Measurements from ENCODE around the gene UQCRC2. TPM values are rescaled to one million over a fixed set of nuclear protein-coding genes. Genes with fewer than 3 reads are reported as not detected.

UQCRC2 gene
- total RNA-seq, 1 experiment from 2014 or later: 249 TPM

DNA sequence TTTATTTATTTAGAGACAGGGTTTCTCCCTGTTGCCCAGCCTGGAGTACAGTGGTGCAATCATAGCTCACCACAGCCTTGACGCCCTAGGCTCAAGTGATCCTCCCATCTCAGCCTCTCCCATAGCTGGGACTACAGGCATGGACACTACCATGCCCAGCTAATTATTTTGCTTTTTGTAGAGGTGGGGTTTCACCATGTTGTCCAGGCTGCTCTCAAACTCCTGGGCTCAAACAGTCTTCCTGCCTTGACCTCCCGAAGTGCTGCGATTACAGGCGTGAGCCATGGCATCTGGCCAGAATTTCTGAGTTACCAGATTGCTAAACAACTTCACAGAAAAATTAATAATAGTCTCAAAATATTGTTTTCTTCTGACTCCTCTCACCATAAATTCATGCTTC, 76.5 kb downstream of the UQCRC2 start:
- H3K9me3 ChIP-seq (ENCODE audit: control insufficient read depth in 1 of 2, insufficient read depth in 1 of 2, low read depth in 1 of 2, low read length in 2 of 2): no peaks in the 10 kb centered on the region
- DNase-seq (ENCODE audit: low read depth, low spot score): no peak
- BruUV-seq (replicated peaks): no TSS peak
- H3K27me3 ChIP-seq (ENCODE audit: insufficient read depth, low read length): no peaks in the 10 kb centered on the region
- H3K79me2 ChIP-seq (ENCODE audit: insufficient read depth, low read length): peaks cover 94% of the 10 kb centered on the region
- H3K4me2 ChIP-seq (ENCODE audit: low read length): peak overlapping the region; percentile 64
- no peak overlapping the region for H3K4me3 ChIP-seq (replicated peaks in 1 of 2; ENCODE audit: low read depth in 1 of 2, low read length in 2 of 2)
- no peaks in the 10 kb centered on the region for H4K20me1 ChIP-seq (ENCODE audit: insufficient read depth)
- peak overlapping the region; percentile 72 for H3K27ac ChIP-seq (ENCODE audit: low read depth, low read length)
- no peaks in the 10 kb centered on the region for H3K36me3 ChIP-seq (ENCODE audit: control insufficient read depth in 1 of 2, insufficient read depth in 2 of 2, low read length in 2 of 2)
- H2AFZ ChIP-seq (ENCODE audit: low read depth, low read length, poor library complexity, severe bottlenecking): no peak overlapping the region
- no peak; the same call in 1 of the 2 replicates for ATAC-seq
- ChIA-PET CTCF (interaction anchor here (0.7 kb wide), 1 partner anchor 48 kb away, joined by 3 read pairs; no protein-coding TSS in a partner anchor), RAD21 (ENCODE audit: low non-redundant PET in 1 of 2, low total read pairs in 2 of 2, uncharacterized antibody in 2 of 2, unreplicated experiment in 2 of 2) (interaction anchor here in 1 of 2 experiments (0.6 kb wide), 1 partner anchor 161 kb away, joined by 3 read pairs; no protein-coding TSS in a partner anchor), POLR2A (interaction anchor here (1.2 kb wide), 1 partner anchor 7 kb away, joined by 3 read pairs; no protein-coding TSS in a partner anchor)
- H3K9me2 ChIP-seq (ENCODE audit: insufficient read depth): no peaks in the 10 kb centered on the region
- TF ChIP-seq POLR2A (IDR thresholded peaks at IDR 0.05; ENCODE audit: borderline replicate concordance, extremely low read depth, insufficient read depth, insufficient read length) (no peak), EGR1 (IDR thresholded peaks at IDR 0.05; ENCODE audit: low read depth) (no peak), RAD21 (IDR thresholded peaks at IDR 0.05; ENCODE audit: low read depth) (no peak), SIN3A (IDR thresholded peaks at IDR 0.05; ENCODE audit: low read depth) (no peak)
- TF ChIP-seq, protein P1, sequence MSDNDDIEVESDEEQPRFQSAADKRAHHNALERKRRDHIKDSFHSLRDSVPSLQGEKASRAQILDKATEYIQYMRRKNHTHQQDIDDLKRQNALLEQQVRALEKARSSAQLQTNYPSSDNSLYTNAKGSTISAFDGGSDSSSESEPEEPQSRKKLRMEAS (IDR thresholded peaks at IDR 0.05): no peak
- TF ChIP-seq, protein P2, sequence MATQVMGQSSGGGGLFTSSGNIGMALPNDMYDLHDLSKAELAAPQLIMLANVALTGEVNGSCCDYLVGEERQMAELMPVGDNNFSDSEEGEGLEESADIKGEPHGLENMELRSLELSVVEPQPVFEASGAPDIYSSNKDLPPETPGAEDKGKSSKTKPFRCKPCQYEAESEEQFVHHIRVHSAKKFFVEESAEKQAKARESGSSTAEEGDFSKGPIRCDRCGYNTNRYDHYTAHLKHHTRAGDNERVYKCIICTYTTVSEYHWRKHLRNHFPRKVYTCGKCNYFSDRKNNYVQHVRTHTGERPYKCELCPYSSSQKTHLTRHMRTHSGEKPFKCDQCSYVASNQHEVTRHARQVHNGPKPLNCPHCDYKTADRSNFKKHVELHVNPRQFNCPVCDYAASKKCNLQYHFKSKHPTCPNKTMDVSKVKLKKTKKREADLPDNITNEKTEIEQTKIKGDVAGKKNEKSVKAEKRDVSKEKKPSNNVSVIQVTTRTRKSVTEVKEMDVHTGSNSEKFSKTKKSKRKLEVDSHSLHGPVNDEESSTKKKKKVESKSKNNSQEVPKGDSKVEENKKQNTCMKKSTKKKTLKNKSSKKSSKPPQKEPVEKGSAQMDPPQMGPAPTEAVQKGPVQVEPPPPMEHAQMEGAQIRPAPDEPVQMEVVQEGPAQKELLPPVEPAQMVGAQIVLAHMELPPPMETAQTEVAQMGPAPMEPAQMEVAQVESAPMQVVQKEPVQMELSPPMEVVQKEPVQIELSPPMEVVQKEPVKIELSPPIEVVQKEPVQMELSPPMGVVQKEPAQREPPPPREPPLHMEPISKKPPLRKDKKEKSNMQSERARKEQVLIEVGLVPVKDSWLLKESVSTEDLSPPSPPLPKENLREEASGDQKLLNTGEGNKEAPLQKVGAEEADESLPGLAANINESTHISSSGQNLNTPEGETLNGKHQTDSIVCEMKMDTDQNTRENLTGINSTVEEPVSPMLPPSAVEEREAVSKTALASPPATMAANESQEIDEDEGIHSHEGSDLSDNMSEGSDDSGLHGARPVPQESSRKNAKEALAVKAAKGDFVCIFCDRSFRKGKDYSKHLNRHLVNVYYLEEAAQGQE (IDR thresholded peaks at IDR 0.05; ENCODE audit: low read depth): no peak
- TF ChIP-seq, protein P3, sequence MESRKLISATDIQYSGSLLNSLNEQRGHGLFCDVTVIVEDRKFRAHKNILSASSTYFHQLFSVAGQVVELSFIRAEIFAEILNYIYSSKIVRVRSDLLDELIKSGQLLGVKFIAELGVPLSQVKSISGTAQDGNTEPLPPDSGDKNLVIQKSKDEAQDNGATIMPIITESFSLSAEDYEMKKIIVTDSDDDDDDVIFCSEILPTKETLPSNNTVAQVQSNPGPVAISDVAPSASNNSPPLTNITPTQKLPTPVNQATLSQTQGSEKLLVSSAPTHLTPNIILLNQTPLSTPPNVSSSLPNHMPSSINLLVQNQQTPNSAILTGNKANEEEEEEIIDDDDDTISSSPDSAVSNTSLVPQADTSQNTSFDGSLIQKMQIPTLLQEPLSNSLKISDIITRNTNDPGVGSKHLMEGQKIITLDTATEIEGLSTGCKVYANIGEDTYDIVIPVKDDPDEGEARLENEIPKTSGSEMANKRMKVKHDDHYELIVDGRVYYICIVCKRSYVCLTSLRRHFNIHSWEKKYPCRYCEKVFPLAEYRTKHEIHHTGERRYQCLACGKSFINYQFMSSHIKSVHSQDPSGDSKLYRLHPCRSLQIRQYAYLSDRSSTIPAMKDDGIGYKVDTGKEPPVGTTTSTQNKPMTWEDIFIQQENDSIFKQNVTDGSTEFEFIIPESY (IDR thresholded peaks at IDR 0.05; ENCODE audit: extremely low read depth, insufficient replicate concordance, low read length): no peak
- H3K9ac ChIP-seq (ENCODE audit: low read length): peak overlapping the region; percentile 51
- peaks cover 69 to 73% of the 10 kb centered on the region in 2 experiments for H3K4me1 ChIP-seq (ENCODE audit: control insufficient read depth in 1 of 2, insufficient read depth in 2 of 2, low read length in 2 of 2)
- intact Hi-C loops (cut with micrococcal nuclease): no loop called here
